Fibroblast of mammary gland (primary cell): ENCODE data around the gene FOXK1.

Source experiments
- DNase-seq: peaks from one replicate; pipeline ENCODE4 v3.0.0-alpha.2; 2010; ENCODE audit warnings: low read depth
- H3K4me3 ChIP-seq: 2 replicates; pipeline ENCODE4 v1.5.1; 2011; ENCODE audit warnings: low read depth, mild to moderate bottlenecking, low read length, moderate library complexity; ENCODE audit not compliant: control insufficient read depth
- CTCF ChIP-seq: conservative IDR thresholded peaks from 2 replicates; pipeline ENCODE4 v1.5.1; 2011; ENCODE audit warnings: low read depth, low read length, inconsistent platforms; ENCODE audit not compliant: control insufficient read depth, insufficient read depth

Gene FOXK1

GRCh38 chr7:4770886-4771285 is 88.8 kb downstream of the FOXK1 start:
- DNase-seq = no peak
- H3K4me3 ChIP-seq = no peak overlapping the region
- no peak for TF ChIP-seq CTCF

GRCh38 chr7:4771737-4772136 is 89.6 kb downstream of the FOXK1 start:
- no peak for DNase-seq
- TF ChIP-seq CTCF = no peak
- no peak overlapping the region for H3K4me3 ChIP-seq

GRCh38 chr7:4772306-4772705 is 90.2 kb downstream of the FOXK1 start:
- no peak overlapping the region for H3K4me3 ChIP-seq
- DNase-seq = no peak
- TF ChIP-seq CTCF = no peak

- TF ChIP-seq CTCF = no peak
- H3K4me3 ChIP-seq = no peak overlapping the region
- DNase-seq = no peak
Observed at GRCh38 chr7:4774007-4774406, 91.9 kb downstream of the FOXK1 start.

GRCh38 chr7:4774658-4775249 is 92.7 kb downstream of the FOXK1 start:
- DNase-seq = peak; percentile 74
- TF ChIP-seq CTCF = no peak

GRCh38 chr7:4775250-4775847 is 93.3 kb downstream of the FOXK1 start, which contains the start of gene AP5Z1:
Gene AP5Z1 (plus strand): TSS chr7:4775623. CDS start chr7:4775716, 93 bp downstream.
- peak; percentile 94 for DNase-seq
- no peak for TF ChIP-seq CTCF
- H3K4me3 ChIP-seq = peak within 1 kb of the TSS; percentile 95

More at GRCh38 chr7:4774658-4775249, 92.7 kb downstream of the FOXK1 start:
- H3K4me3 ChIP-seq = peak overlapping the region; percentile 95
